ENCODE data around the gene TUBD1. TPM values are rescaled to one million over a fixed set of nuclear protein-coding genes. Genes with fewer than 3 reads are reported as not detected.
A peak's percentile ranks its signal among the peaks of the same experiment; 100 is the strongest.

TUBD1 gene
- total RNA-seq, 1 donor from 2014 or later, result 9.7 TPM

DNA sequence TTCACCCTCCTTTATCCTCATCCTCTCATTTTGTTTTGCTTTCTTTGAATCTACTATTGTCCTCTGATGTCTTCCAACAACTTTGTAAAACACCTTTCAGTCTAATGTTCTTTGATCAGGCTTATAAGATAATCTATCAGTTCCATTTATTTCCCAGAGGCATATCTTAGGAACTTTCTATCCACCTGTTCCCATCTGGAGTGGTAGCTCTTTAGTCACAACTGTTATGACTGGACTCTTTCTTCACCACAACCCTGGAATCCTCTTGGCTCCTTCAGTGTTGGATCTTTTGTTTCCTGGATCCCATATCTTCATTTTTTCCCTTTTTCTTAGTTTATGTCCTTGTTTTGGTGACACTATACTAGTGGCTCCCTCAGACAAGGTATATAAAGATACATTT, 23.7 kb upstream of the TUBD1 start:
- TF ChIP-seq, protein P1, sequence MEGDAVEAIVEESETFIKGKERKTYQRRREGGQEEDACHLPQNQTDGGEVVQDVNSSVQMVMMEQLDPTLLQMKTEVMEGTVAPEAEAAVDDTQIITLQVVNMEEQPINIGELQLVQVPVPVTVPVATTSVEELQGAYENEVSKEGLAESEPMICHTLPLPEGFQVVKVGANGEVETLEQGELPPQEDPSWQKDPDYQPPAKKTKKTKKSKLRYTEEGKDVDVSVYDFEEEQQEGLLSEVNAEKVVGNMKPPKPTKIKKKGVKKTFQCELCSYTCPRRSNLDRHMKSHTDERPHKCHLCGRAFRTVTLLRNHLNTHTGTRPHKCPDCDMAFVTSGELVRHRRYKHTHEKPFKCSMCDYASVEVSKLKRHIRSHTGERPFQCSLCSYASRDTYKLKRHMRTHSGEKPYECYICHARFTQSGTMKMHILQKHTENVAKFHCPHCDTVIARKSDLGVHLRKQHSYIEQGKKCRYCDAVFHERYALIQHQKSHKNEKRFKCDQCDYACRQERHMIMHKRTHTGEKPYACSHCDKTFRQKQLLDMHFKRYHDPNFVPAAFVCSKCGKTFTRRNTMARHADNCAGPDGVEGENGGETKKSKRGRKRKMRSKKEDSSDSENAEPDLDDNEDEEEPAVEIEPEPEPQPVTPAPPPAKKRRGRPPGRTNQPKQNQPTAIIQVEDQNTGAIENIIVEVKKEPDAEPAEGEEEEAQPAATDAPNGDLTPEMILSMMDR (IDR thresholded peaks at IDR 0.05; ENCODE audit: partially characterized antibody, unreplicated experiment), result no peak
- H3K9me3 Mint-ChIP-seq (ENCODE audit: unreplicated experiment), result peaks cover 2% of the 10 kb centered on the region
- no peaks in the 10 kb centered on the region for H3K4me1 Mint-ChIP-seq (ENCODE audit: low read depth, unreplicated experiment)
- no peak overlapping the region for H3K4me3 Mint-ChIP-seq (ENCODE audit: unreplicated experiment)
- peaks cover 1% of the 10 kb centered on the region for H3K27me3 Mint-ChIP-seq (ENCODE audit: unreplicated experiment)
- no peak overlapping the region for H3K27ac Mint-ChIP-seq (ENCODE audit: unreplicated experiment)
- no peaks in the 10 kb centered on the region for H3K36me3 Mint-ChIP-seq (ENCODE audit: unreplicated experiment)
- DNase-seq, result no peak

- H3K27me3 Mint-ChIP-seq (ENCODE audit: unreplicated experiment), result peaks cover 1% of the 10 kb centered on the region
- peaks cover 2% of the 10 kb centered on the region for H3K9me3 Mint-ChIP-seq (ENCODE audit: unreplicated experiment)
- TF ChIP-seq, protein P1 (IDR thresholded peaks at IDR 0.05; ENCODE audit: partially characterized antibody, unreplicated experiment), result peak; percentile 74
- no peak overlapping the region for H3K4me3 Mint-ChIP-seq (ENCODE audit: unreplicated experiment)
- no peaks in the 10 kb centered on the region for H3K36me3 Mint-ChIP-seq (ENCODE audit: unreplicated experiment)
- no peaks in the 10 kb centered on the region for H3K4me1 Mint-ChIP-seq (ENCODE audit: low read depth, unreplicated experiment)
- no peak overlapping the region for H3K27ac Mint-ChIP-seq (ENCODE audit: unreplicated experiment)
- no peak for DNase-seq
Observed at GRCh38 chr17:59914274-59914854, 21.6 kb upstream of the TUBD1 start.

- Mint-ChIP-seq H3K27me3 (ENCODE audit: unreplicated experiment) (no peaks in the 10 kb centered on the region), H3K36me3 (ENCODE audit: unreplicated experiment) (no peaks in the 10 kb centered on the region), H3K4me3 (ENCODE audit: unreplicated experiment) (no peak overlapping the region), H3K27ac (ENCODE audit: unreplicated experiment) (no peak overlapping the region), H3K4me1 (ENCODE audit: low read depth, unreplicated experiment) (no peaks in the 10 kb centered on the region), H3K9me3 (ENCODE audit: unreplicated experiment) (no peaks in the 10 kb centered on the region)
- TF ChIP-seq, protein P1 (IDR thresholded peaks at IDR 0.05; ENCODE audit: partially characterized antibody, unreplicated experiment), result no peak
- no peak for DNase-seq
Observed at GRCh38 chr17:59907467-59907866, 14.7 kb upstream of the TUBD1 start.

GRCh38 chr17:59903455-59903854, 10.7 kb upstream of the TUBD1 start:
- no peak overlapping the region for H3K27ac Mint-ChIP-seq (ENCODE audit: unreplicated experiment)
- H3K4me1 Mint-ChIP-seq (ENCODE audit: low read depth, unreplicated experiment), result no peaks in the 10 kb centered on the region
- H3K9me3 Mint-ChIP-seq (ENCODE audit: unreplicated experiment), result no peaks in the 10 kb centered on the region
- no peaks in the 10 kb centered on the region for H3K27me3 Mint-ChIP-seq (ENCODE audit: unreplicated experiment)
- H3K4me3 Mint-ChIP-seq (ENCODE audit: unreplicated experiment), result no peak overlapping the region
- DNase-seq, result no peak
- TF ChIP-seq, protein P1 (IDR thresholded peaks at IDR 0.05; ENCODE audit: partially characterized antibody, unreplicated experiment), result no peak
- no peaks in the 10 kb centered on the region for H3K36me3 Mint-ChIP-seq (ENCODE audit: unreplicated experiment)

DNA sequence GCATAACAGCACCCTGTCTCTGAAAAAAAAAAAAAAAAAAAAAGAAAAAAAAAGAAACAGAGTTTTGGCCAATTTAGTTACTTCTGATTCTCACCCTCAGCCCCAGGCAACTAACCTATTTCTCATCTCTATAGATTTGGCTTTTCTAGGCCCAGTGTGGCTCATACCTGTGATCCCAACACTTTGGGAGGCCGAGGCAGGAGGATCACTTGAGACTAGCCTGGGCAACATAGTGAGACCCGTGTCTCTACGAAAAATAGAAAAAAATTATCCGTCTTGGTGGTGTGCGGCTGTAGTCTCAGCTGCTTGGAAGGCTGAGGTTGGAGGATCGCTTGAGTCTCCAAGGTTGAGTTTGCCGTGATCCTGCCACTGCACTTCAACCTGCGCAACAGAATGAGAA, 8.9 kb upstream of the TUBD1 start:
- H3K4me1 Mint-ChIP-seq (ENCODE audit: low read depth, unreplicated experiment), result no peaks in the 10 kb centered on the region
- no peaks in the 10 kb centered on the region for H3K36me3 Mint-ChIP-seq (ENCODE audit: unreplicated experiment)
- TF ChIP-seq, protein P1 (IDR thresholded peaks at IDR 0.05; ENCODE audit: partially characterized antibody, unreplicated experiment), result no peak
- H3K4me3 Mint-ChIP-seq (ENCODE audit: unreplicated experiment), result no peak overlapping the region
- H3K9me3 Mint-ChIP-seq (ENCODE audit: unreplicated experiment), result no peaks in the 10 kb centered on the region
- H3K27ac Mint-ChIP-seq (ENCODE audit: unreplicated experiment), result no peak overlapping the region
- H3K27me3 Mint-ChIP-seq (ENCODE audit: unreplicated experiment), result no peaks in the 10 kb centered on the region
- DNase-seq, result no peak

All from glutamatergic neuron (in vitro differentiated cells).